HG03432 (cell line): ENCODE measurements around the gene ZFP1.
A peak's percentile ranks its signal among the peaks of the same experiment; 100 is the strongest.
"Not testable (repeated sequence)": the region's sequence is repeated elsewhere in the genome, so short reads cannot be mapped to it uniquely, and the experiment has no call there.

Experiments
- ATAC-seq: cut with Tn5 transposase; IDR thresholded peaks from one replicate; pipeline ENCODE4 v1.9.1; 2021; ENCODE audit warnings: mild to moderate bottlenecking, moderate library complexity; ENCODE audit not compliant: unreplicated experiment

The ZFP1 gene

GRCh38 chr16:75203096-75203495 is 54.8 kb downstream of the ZFP1 start:
- no peak for ATAC-seq

- no peak for ATAC-seq
Measured at GRCh38 chr16:75203667-75204409, 55.5 kb downstream of the ZFP1 start.

- ATAC-seq: no peak
Measured at GRCh38 chr16:75204410-75204758, 56.1 kb downstream of the ZFP1 start.

- ATAC-seq: not testable (repeated sequence)
Measured at GRCh38 chr16:75204905-75205304, 56.6 kb downstream of the ZFP1 start.

- ATAC-seq: not testable (repeated sequence)
Measured at GRCh38 chr16:75205438-75205837, 57.1 kb downstream of the ZFP1 start.

- ATAC-seq: not testable (repeated sequence)
Measured at GRCh38 chr16:75205961-75206748, 57.8 kb downstream of the ZFP1 start.

- ATAC-seq: no peak
Measured at GRCh38 chr16:75206749-75207451, 58.6 kb downstream of the ZFP1 start, which contains the start of gene CTRB2. Gene CTRB2, minus strand, starts transcription at chr16:75207161. Its CDS starts 20 bp downstream, at chr16:75207141.

- no peak for ATAC-seq
Measured at GRCh38 chr16:75207831-75208230, 59.5 kb downstream of the ZFP1 start.

GRCh38 chr16:75208242-75208825 is 60.0 kb downstream of the ZFP1 start:
- no peak for ATAC-seq

- no peak for ATAC-seq
Measured at GRCh38 chr16:75208861-75209505, 60.7 kb downstream of the ZFP1 start.

- ATAC-seq: not testable (repeated sequence)
Measured at GRCh38 chr16:75209514-75209913, 61.2 kb downstream of the ZFP1 start.

- ATAC-seq: no peak
Measured at GRCh38 chr16:75209944-75210343, 61.6 kb downstream of the ZFP1 start.

- not testable (repeated sequence) for ATAC-seq
Measured at GRCh38 chr16:75211286-75211685, 63.0 kb downstream of the ZFP1 start.

- ATAC-seq: no peak
Measured at GRCh38 chr16:75216127-75216526, 67.8 kb downstream of the ZFP1 start.

- ATAC-seq: no peak
Measured at GRCh38 chr16:75216576-75216975, 68.3 kb downstream of the ZFP1 start.

GRCh38 chr16:75217389-75217851 is 69.1 kb downstream of the ZFP1 start:
- ATAC-seq: no peak

GRCh38 chr16:75218256-75219076 is 70.1 kb downstream of the ZFP1 start, which contains the start of gene CTRB1:
Gene CTRB1, plus strand, starts transcription at chr16:75218988. Its CDS starts 20 bp downstream, at chr16:75219008.
- ATAC-seq: peak; percentile 68

- no peak for ATAC-seq
Measured at GRCh38 chr16:75219088-75219487, 70.8 kb downstream of the ZFP1 start.

GRCh38 chr16:75219838-75220237 is 71.5 kb downstream of the ZFP1 start:
- ATAC-seq: peak; percentile 41
